ENCODE measurements around the gene WDR38. TPM values are rescaled to one million over a fixed set of nuclear protein-coding genes. Genes with fewer than 3 reads are reported as not detected.

The WDR38 gene
- total and polyA plus RNA-seq, 5 donors: 0.09 TPM; not detected in 4

DNA sequence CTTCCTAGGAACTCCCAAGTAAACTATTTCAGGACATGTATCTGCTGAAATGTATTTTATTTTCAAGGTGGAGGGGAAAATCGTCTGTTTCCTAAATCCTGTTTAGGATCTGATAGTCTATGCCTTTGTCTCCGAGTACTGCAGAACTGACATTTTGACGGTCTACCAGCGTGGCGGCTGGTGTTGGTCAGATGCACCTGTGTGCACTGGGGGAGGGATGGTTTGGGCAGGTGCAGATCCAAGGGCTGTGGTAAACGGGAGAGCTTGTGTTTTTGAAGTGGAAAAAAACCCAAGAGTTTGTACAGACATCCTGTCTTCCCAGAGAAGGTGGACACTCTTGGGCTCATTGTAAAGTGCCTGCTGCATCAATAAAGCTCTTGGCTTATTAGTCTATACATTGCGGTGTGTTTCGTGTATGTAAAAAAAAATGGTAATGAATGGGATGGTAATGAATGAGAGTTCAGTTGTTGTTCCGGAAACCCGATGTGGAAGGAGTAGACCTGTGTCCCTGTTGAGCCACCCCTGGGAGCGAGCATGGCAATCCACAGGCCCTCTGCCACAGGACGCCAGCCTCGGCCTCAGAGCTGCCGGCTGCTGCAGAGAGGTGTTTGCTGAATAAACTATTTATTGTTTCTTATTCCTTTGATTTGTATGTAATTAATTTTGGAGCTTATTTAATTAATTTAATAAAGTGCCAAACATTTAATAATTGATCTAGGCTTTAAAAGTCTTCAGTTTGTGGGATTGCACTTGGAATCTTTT lies 23.9 kb downstream of the WDR38 start:
- Histone ChIP-seq H3K27ac (ENCODE audit: low read length) (no peak overlapping the region), H3K27me3 (ENCODE audit: control insufficient read depth, insufficient read depth) (no peaks in the 10 kb centered on the region), H3K9me3 (ENCODE audit: control insufficient read depth, low read length) (no peaks in the 10 kb centered on the region), H3K4me3 (ENCODE audit: low read length) (no peak overlapping the region), H3K4me1 (ENCODE audit: control insufficient read depth, insufficient read depth, low read length) (no peaks in the 10 kb centered on the region)
- no peak for ATAC-seq
- WGBS: 86% methylated on average over 14 of the region's 14 CpGs
- DNase-seq: no peak
- intact Hi-C loops (cut with DNase I): no loop called here

DNA sequence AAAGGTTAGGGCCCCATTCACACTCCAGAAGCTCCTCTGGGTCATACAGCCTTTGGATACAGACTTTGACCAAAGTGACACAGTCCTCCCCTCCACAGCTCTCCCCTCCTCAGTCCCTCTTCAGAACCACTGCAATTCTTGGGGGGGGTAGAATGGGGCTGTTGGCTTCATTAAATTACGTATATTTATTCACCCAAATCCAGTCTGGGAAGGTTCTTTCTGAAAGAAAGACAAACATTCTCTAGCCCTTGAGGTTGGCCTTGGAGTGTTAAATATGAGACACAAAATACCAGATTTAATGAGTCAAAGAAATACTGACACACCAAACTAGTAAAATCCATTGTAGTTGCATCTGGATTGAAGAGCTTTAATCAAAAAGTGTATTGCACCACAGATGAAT lies 24.8 kb downstream of the WDR38 start:
- no peaks in the 10 kb centered on the region for H3K27me3 ChIP-seq (ENCODE audit: control insufficient read depth, insufficient read depth)
- DNase-seq (no peak), ATAC-seq (no peak)
- H3K4me1 ChIP-seq (ENCODE audit: control insufficient read depth, insufficient read depth, low read length): no peaks in the 10 kb centered on the region
- intact Hi-C loops (cut with DNase I): no loop called here
- WGBS: 80% methylated on average over 1 of the region's 1 CpG
- H3K27ac ChIP-seq (ENCODE audit: low read length): no peak overlapping the region
- no peak overlapping the region for H3K4me3 ChIP-seq (ENCODE audit: low read length)
- no peaks in the 10 kb centered on the region for H3K9me3 ChIP-seq (ENCODE audit: control insufficient read depth, low read length)

DNA sequence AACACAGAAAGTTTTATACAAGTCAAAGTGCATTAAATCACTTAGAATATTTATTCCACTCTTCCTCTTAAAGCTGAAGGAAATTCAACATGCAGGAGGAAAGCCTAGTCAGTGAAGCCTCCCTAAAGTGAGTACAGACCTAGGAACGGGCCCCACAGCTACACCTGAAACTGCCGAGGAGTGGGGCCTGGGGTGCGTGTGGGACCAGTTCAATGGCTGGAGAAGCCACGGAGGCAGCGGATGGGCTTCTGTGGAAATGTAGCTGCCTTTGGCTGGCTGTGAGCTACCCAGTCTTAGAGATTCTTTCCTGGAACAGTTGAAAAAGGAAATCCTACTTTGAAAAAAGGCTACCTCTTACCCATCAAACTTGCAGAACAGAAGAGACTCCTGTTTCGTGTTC lies 25.3 kb downstream of the WDR38 start:
- intact Hi-C loops (cut with DNase I): no loop called here
- no peak for DNase-seq
- WGBS: 87% methylated on average over 6 of the region's 6 CpGs

DNA sequence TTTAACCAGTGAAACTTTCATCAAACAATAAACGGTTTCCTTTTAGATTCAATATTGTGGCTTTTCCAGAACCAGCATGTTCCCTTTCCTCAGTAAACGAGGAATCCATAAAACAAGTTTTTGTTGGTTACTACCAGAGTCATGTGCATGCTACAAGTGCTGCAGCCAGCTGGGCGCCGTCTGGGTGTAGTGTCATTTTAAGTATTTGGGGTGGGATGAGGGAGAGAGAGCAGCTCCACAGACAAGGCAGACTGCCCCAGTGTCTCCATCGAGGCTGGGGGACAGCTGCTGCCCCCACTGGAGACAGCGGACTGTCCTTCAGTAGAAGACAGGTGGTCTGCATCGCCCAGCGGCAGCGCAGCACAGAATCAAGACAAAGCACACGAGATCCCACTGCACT lies 26.0 kb downstream of the WDR38 start:
- Histone ChIP-seq H3K27me3 (ENCODE audit: control insufficient read depth, insufficient read depth) (no peaks in the 10 kb centered on the region), H3K27ac (ENCODE audit: low read length) (no peak overlapping the region), H3K9me3 (ENCODE audit: control insufficient read depth, low read length) (no peaks in the 10 kb centered on the region), H3K4me1 (ENCODE audit: control insufficient read depth, insufficient read depth, low read length) (no peaks in the 10 kb centered on the region), H3K4me3 (ENCODE audit: low read length) (no peak overlapping the region)
- WGBS: 64% methylated on average over 10 of the region's 10 CpGs
- intact Hi-C loops (cut with DNase I): no loop called here
- no peak for DNase-seq
- no peak for ATAC-seq

More for the DNA sequence above, 25.3 kb downstream of the WDR38 start:
- no peak for ATAC-seq
- no peak overlapping the region for H3K27ac ChIP-seq (ENCODE audit: low read length)
- no peaks in the 10 kb centered on the region for H3K9me3 ChIP-seq (ENCODE audit: control insufficient read depth, low read length)
- no peaks in the 10 kb centered on the region for H3K27me3 ChIP-seq (ENCODE audit: control insufficient read depth, insufficient read depth)
- no peaks in the 10 kb centered on the region for H3K4me1 ChIP-seq (ENCODE audit: control insufficient read depth, insufficient read depth, low read length)
- no peak overlapping the region for H3K4me3 ChIP-seq (ENCODE audit: low read length)

DNA sequence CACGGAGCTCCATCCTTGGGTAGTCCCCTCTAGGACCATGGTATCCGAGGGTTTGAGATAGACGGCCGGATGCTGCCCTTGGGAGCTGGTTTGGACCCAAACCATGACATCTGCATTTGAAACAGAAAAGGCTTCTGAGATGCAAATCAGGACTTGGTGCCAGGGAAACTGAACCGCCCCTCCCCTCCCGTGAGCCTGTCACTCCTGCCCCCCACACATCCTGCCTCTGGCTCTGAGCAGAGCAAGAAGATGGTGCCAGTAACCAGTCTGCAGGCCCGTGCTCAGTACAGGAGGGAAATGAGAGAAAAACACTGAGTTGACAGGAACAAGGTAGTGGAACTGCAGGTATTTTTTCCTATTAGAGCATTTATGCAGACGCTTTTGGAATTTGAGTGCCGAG lies 27.2 kb downstream of the WDR38 start:
- intact Hi-C loops (cut with DNase I): no loop called here
- Histone ChIP-seq H3K27ac (ENCODE audit: low read length) (no peak overlapping the region), H3K9me3 (ENCODE audit: control insufficient read depth, low read length) (no peaks in the 10 kb centered on the region), H3K4me1 (ENCODE audit: control insufficient read depth, insufficient read depth, low read length) (no peaks in the 10 kb centered on the region), H3K27me3 (ENCODE audit: control insufficient read depth, insufficient read depth) (no peaks in the 10 kb centered on the region), H3K4me3 (ENCODE audit: low read length) (no peak overlapping the region)
- ATAC-seq: no peak
- DNase-seq: no peak
- WGBS: 62% methylated on average over 9 of the region's 9 CpGs

DNA sequence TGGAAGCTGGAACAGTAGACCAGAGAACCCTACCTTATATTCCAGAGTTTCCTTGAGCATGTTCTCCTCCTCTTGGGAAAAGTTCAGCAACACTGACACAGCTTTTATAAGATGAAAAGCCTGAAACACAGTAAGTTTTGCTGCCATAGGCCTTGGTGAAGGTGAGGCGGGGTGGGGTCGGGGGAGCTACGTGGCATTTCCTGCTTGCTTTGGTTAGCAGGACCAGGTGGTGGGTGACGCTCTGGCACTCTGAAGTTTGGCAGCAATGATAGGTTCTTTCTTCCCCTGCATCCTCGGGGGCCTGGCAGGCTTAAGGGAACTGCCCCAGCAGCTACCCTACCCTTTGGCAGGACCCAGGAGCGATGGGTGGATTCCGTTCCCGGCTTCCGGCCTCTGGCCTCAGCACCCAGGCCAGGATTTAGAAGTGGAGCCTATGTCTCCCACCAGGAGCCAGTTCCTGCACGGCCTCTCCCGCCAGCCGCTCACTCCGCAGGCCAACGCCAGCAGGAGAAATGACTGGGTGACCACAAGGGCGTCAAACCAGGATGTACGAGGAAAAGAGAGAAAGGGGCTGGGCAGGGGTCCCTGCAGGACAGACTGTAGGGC lies 28.0 kb downstream of the WDR38 start:
- intact Hi-C loops (cut with DNase I): no loop called here
- DNase-seq (no peak), ATAC-seq (no peak)
- H3K27me3 ChIP-seq (ENCODE audit: control insufficient read depth, insufficient read depth): no peaks in the 10 kb centered on the region
- no peak overlapping the region for H3K4me3 ChIP-seq (ENCODE audit: low read length)
- no peak overlapping the region for H3K27ac ChIP-seq (ENCODE audit: low read length)
- no peaks in the 10 kb centered on the region for H3K9me3 ChIP-seq (ENCODE audit: control insufficient read depth, low read length)
- no peaks in the 10 kb centered on the region for H3K4me1 ChIP-seq (ENCODE audit: control insufficient read depth, insufficient read depth, low read length)
- 92% methylated on average over 16 of the region's 16 CpGs for WGBS

DNA sequence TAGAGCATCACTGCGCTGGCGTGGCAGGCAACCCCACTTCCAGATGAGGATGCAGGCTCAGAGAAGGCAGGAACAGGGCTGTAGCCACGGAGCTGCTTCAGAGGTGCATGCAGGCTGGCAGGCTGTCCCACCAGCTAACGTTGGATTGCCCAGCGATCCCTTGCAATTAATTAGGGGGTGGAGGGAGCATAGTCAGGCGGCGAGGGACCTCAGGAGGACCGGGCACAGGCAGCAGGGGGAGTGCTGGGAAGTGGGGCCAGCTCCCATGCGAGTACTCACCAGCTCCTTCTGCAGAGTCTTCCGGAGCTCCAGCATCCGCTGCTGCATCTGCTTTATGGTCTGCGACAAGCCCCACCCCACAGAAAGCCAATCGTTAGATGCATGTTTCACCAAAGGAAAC lies 29.0 kb downstream of the WDR38 start:
- ATAC-seq: peak in 1 of 2 donors; percentile 13
- intact Hi-C loops (cut with DNase I): no loop called here

DNA sequence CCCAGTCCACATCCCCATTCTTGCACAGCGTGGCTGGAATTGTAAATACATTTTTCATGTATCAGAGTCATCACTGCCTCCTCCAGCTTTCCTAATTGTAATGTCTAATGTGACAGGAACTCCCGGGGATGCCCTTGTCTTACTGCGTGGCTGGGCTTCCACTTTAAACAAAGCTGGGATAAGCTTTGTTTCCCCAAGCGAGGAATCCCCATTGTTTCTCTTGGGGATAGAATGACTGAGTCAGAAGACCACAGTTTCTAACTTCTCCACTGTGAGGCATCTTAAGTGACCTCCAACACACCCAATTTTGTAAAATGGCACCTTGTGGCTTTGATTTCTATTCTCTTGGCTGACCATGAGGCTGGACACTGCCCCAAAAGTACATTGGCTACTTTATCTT lies 31.1 kb downstream of the WDR38 start:
- no peaks in the 10 kb centered on the region for H3K9me3 ChIP-seq (ENCODE audit: control insufficient read depth, low read length)
- intact Hi-C loops (cut with DNase I): no loop called here
- H3K4me1 ChIP-seq (ENCODE audit: control insufficient read depth, insufficient read depth, low read length): no peaks in the 10 kb centered on the region
- ATAC-seq: no peak
- H3K4me3 ChIP-seq (ENCODE audit: low read length): no peak overlapping the region
- no peak for DNase-seq
- no peaks in the 10 kb centered on the region for H3K27me3 ChIP-seq (ENCODE audit: control insufficient read depth, insufficient read depth)
- H3K27ac ChIP-seq (ENCODE audit: low read length): no peak overlapping the region
- WGBS: 74% methylated on average over 4 of the region's 4 CpGs

More for the DNA sequence above, 29.0 kb downstream of the WDR38 start:
- 72% methylated on average over 13 of the region's 13 CpGs for WGBS
- H3K4me3 ChIP-seq (ENCODE audit: low read length): no peak overlapping the region
- no peaks in the 10 kb centered on the region for H3K9me3 ChIP-seq (ENCODE audit: control insufficient read depth, low read length)
- no peaks in the 10 kb centered on the region for H3K27me3 ChIP-seq (ENCODE audit: control insufficient read depth, insufficient read depth)
- H3K27ac ChIP-seq (ENCODE audit: low read length): no peak overlapping the region
- DNase-seq: no peak
- no peaks in the 10 kb centered on the region for H3K4me1 ChIP-seq (ENCODE audit: control insufficient read depth, insufficient read depth, low read length)

DNA sequence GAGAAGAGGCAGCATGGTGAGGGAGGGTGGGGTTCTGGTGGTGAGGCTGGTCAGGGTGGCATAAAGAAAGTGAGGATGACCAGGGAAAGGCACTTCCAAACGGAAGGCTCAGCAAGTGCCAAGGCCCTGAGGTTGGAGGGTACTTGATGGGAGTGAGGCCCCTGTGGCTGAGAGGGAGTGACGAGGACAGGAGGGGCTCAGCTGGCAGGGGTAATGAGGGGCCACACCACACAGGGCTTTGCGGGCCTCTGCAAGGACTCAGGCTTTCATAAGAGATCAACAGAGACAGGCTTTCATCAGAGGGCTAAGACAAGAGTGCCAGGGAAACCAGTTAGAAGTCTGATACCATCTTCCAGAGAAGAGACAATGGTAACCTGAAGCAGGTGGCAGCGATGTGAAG lies 32.3 kb downstream of the WDR38 start:
- Histone ChIP-seq H3K27ac (ENCODE audit: low read length) (no peak overlapping the region), H3K9me3 (ENCODE audit: control insufficient read depth, low read length) (no peaks in the 10 kb centered on the region), H3K4me1 (ENCODE audit: control insufficient read depth, insufficient read depth, low read length) (no peaks in the 10 kb centered on the region), H3K27me3 (ENCODE audit: control insufficient read depth, insufficient read depth) (no peaks in the 10 kb centered on the region), H3K4me3 (ENCODE audit: low read length) (no peak overlapping the region)
- no peak for ATAC-seq
- DNase-seq: no peak
- WGBS: 92% methylated on average over 4 of the region's 4 CpGs
- intact Hi-C loops (cut with DNase I): no loop called here

DNA sequence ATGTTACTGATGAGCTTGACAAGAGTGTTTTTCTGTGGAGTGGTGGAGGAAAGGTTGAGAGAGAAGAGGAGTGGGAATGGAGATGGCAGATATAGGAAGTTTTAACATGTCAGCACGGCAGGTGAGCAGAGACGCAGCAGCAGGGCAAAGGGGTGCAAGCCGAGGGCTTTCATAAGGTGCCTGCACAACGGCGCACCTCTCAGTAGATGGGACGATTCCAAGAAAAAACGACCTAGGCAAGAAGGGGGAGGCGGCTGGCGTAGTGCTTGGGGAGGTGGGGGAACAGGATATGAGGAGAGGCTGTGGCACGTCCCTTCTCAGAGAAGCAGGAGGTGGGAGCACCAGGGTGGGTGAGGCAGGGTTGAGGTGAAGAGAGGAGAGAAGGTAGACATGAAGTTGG lies 33.2 kb downstream of the WDR38 start:
- Histone ChIP-seq H3K4me3 (ENCODE audit: low read length) (no peak overlapping the region), H3K9me3 (ENCODE audit: control insufficient read depth, low read length) (no peaks in the 10 kb centered on the region), H3K27me3 (ENCODE audit: control insufficient read depth, insufficient read depth) (no peaks in the 10 kb centered on the region), H3K4me1 (ENCODE audit: control insufficient read depth, insufficient read depth, low read length) (no peaks in the 10 kb centered on the region), H3K27ac (ENCODE audit: low read length) (no peak overlapping the region)
- 81% methylated on average over 10 of the region's 10 CpGs for WGBS
- ATAC-seq (no peak), DNase-seq (no peak)
- intact Hi-C loops (cut with DNase I): no loop called here

DNA sequence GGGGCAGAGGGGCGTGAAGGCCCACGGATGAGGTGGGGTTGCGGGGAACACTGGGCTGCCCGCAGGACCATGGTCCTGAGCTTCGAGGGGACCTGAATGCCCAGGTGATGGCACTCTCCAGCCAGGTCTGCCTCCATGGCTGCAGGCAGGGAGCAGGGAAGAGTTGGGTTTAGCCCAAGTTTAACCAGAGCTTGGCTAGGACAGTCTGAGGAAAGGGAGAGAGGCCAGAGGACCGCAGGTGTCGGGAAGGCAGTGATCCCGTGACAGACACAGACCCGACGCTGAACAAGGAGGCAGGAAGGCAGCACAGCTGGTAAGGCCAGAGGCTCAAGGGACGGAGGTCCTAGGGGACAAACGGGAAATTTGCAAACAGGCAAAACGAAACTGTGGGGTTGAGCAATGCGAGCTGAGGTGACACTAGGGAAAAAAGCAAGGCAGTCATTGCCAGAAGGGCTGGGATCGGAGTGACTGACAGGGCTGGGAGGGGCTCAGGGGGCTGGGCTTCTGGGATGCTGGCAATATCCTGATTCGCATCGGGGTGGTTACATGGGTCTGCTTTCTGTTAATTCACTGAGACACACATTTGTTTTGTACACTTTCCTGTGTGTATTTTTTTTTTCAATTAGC lies 33.7 kb downstream of the WDR38 start:
- intact Hi-C loops (cut with DNase I): no loop called here
- Histone ChIP-seq H3K9me3 (ENCODE audit: control insufficient read depth, low read length) (no peaks in the 10 kb centered on the region), H3K27ac (ENCODE audit: low read length) (no peak overlapping the region), H3K4me3 (ENCODE audit: low read length) (no peak overlapping the region), H3K27me3 (ENCODE audit: control insufficient read depth, insufficient read depth) (no peaks in the 10 kb centered on the region), H3K4me1 (ENCODE audit: control insufficient read depth, insufficient read depth, low read length) (no peaks in the 10 kb centered on the region)
- DNase-seq (no peak), ATAC-seq (no peak)
- WGBS: 84% methylated on average over 17 of the region's 17 CpGs

Data from right cardiac atrium (tissue), 5 donors.